Jurkat, Clone E6-1 (cell line): ENCODE data around the gene MYL7. TPM values are rescaled to one million over a fixed set of nuclear protein-coding genes. Genes with fewer than 3 reads are reported as not detected.
"Not testable (repeated sequence)": the region's sequence is repeated elsewhere in the genome, so short reads cannot be mapped to it uniquely, and the experiment has no call there.

Source experiments
- DNase-seq: peaks from one replicate; pipeline ENCODE4 v3.0.0-alpha.2; 2011; ENCODE audit warnings: low read depth, low spot score
- H3K4me3 ChIP-seq: 2 replicates; pipeline ENCODE4 v1.5.1; 2011; ENCODE audit warnings: mild to moderate bottlenecking, low read length, control low read depth, moderate library complexity
- polyA plus RNA-seq: library from polyadenylated mRNA; unstranded; fragments of >200 nt; gene quantifications from one replicate; pipeline ENCODE4 v1.2.1, GENCODE V29; 2012; ENCODE audit warnings: missing spikeins; ENCODE audit not compliant: insufficient read length, insufficient read depth

MYL7 gene, protein sequence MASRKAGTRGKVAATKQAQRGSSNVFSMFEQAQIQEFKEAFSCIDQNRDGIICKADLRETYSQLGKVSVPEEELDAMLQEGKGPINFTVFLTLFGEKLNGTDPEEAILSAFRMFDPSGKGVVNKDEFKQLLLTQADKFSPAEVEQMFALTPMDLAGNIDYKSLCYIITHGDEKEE
- polyA plus RNA-seq: not detected

DNA sequence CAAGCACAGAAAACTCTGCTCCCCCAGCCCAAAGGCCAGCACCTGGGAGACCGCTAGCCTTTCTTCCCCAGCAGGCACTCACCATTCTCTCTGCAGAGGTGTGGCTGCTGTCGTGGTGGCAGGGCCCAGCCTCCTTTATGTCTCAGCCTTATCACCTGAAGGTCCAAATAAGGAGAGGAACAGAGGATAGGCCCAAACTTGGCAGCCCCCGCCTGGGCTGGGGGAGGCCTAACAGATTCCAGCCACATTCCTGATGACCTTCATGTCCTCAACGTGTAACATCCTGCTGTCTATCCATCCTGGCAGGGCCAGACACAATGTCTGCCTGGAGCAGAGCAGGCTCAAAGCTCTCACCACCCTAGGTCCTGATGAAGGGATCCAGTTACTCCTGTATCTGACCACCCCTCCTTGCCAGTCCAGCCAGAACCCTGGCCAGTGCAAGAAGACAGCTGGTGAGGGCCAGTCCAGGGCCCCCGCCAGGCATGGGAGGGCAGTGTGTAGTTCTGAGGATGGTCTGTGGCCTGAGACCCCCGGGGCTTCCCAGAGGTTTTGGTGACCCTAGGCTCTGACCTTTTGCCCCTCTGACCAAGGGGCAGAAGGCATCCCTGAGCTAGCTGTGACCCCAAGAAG, at the start of gene MYL7:
MYL7 (minus strand) TSS at position 112 of the 630 bp plus-strand sequence; CDS start at position 85, 27 bp downstream.
- DNase-seq: no peak

DNA sequence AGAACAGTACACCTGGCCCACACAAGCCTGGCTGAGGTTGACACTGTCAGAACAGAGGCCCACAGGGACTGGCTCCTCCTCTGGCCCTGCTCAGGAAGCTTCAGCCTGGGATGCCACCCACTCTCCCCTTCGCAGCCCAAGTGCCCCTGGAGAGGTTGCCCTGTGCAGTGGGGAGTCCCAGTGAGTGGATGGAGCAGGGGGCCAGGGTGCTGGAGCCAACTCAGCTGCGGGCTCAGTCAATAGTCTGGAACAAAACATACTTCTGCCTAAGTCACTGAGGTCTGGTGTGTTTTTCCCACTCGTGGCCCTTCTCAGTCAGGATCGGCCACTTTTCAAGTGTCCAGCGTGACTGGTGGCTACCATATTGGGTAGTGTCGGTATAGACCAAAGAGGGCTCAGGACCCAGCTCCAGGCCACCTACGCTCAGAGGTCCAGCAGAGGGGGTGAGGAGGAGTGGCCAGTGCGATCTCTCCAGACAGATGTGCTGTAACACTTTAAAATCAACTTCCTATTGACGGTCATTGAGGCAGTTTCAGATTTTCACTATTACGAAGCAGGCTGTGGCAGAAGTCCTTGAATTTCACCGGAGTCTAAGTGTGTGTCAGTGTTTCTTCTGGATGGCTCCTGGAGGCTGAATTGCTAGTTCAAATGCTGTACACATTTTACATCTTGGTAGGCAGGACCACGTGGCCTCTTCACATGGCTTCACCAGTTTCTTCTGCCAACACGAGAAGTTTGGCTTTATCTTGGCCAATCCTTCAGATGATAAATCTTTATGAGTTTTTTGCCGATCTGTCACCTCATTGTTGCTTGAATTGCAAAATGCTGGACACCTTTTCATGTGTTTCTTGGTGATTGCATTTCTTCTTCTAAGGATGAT, 49.1 kb upstream of the MYL7 start:
- no peak for DNase-seq
- no peak overlapping the region for H3K4me3 ChIP-seq

More for the DNA sequence above, at the start of gene MYL7:
- no peak within 1 kb of the TSS for H3K4me3 ChIP-seq

DNA sequence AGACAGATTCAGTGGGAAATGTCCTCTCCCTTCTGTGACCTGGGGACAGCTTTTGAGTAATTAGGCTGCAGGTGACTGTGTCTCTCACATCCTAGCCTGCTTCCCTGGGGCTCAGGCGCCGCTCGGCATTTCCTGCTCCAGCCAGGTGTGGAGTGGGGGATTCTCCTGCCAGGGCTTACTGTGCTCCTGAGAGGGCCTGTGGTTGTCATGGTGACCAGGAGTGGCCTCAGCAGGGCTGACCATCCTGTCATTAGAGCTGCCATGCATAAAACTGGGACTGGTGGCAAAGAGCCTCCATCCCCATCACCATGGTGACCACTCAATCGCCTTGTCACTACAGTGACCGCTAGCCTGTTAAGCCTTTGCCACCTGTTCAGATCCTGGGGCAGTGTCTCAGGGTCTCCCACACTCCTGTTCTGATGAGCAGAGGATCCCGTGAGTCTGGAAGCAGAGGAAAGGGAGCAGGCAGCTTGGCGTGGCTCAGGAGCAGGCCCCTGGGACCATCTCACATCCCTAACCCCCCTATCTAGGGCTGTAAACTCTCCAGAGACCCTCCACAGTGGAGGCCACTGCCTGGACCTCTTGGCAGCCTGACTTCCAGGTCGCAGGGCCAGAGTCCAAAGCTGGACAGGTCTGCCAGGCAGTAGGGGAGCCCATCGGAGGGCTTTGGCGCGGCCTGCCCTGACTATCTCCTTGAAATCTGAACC, 48.3 kb upstream of the MYL7 start, which contains the start of gene GCK:
GCK (minus strand) TSS at position 154 of the 707 bp plus-strand sequence. CDS start 486 bp downstream, outside the sequence.
- no peak for DNase-seq
- H3K4me3 ChIP-seq: no peak within 1 kb of the TSS

DNA sequence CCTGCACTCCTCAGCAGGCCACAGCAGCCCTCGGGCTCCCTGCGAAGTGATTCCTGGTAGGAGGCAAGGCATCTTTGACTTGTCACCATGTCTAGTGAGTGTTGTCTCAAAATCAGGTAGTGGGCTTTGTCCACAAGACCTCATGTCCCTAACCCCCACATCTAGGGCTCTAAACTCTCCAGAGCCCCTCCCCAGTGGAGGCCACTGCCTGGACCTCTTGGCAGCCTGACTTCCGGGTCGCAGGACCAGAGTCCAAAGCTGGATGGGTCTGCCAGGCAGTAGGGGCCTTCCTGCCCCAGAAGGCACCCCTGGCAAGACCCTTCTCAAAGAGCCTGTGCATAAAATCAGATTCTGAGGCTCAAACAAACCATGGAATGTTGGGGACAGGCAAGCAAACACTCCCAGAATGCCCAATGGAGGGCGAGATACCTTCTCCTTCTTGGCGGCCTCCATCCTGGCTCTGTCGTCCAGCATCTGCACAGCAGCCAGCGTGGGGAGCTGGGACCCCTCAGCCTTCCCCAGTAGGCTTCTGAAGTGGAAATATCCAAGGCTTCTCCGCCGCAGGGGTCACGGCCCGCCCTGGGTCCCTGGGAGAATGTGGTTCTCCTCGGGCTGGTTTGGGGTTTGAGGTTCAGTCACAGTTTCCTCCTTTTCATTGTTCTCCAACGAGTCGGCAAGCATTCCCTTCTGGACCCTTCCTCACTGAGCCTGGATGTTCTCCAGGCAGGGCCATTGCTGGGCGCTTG, 47.5 kb upstream of the MYL7 start:
- no peak overlapping the region for H3K4me3 ChIP-seq
- DNase-seq: no peak

DNA sequence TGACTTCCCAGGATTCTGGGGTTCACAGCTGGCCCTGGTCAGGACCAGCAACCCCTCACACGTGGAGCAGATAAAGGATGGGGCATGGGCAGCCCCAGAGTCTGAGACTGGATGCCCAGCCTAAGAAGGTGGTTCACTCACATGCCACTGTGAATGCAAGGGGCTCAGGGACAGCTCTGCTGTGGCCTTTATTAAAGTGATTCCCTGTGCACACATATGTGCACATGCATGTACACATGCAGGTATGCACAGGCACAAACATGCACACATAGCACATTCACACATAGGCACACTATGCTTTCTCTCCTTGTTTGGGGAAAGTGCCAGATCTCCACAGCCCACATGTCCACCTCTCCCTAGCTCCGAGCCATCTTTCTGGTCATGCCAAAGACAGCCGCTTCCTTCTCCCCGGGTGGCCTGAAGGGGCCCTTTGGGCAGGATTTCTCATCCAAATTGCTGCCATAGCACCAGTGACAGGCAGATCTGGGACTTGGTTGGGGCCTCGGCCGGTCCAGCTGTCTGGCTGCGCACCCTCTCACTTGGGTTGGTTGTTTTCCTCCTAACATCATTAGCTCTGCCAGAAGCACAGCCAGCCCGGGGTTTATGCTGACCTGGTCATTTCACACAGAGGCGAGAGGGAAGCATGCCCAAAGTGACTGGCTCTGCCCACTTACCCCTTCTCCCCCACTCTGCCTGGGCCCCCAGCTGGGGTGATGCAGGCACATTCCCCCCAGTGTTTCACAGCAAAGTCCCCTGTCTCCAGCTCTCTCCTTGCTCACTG, 46.7 kb upstream of the MYL7 start:
- H3K4me3 ChIP-seq: no peak overlapping the region
- no peak for DNase-seq

DNA sequence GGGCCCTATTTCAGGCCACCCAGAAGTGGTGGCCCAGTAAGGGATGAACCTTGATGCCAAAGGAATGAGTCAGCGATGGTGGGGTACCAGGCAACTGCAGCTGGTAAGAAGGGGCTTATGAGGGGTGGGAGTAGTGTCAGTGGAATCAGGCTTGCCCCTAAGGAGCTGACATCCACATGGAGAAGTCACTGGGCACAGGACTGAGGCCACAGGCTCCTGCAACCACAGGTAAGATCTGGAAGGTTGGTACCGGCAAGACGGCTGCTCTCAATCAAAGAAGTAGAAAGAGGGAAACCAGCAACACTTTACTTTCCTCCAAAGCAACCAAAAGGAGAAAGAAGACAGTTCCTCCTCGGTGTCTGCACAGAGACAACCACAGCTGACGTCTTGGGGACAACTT, 45.6 kb upstream of the MYL7 start:
- no peak overlapping the region for H3K4me3 ChIP-seq
- DNase-seq: no peak

DNA sequence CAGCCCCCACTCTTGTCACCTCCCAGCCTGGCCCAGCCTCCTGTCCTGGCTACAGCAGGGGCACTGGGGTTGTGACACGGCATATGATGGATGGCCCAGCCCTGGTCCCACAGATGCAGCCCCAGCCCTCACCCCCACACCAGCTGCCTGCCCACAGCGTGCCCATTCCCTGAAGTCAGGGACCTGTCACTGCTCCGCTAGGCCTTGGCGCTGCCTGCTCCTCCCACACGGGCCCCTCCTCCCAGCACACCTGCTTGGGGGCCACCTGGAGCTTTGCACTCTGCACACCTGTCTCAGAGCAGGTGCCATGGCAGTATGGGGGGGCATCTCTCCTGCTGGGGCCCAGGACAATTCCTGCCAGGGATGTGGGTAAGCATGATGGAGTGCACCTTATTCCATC, 44.6 kb upstream of the MYL7 start:
- no peak overlapping the region for H3K4me3 ChIP-seq
- no peak for DNase-seq

DNA sequence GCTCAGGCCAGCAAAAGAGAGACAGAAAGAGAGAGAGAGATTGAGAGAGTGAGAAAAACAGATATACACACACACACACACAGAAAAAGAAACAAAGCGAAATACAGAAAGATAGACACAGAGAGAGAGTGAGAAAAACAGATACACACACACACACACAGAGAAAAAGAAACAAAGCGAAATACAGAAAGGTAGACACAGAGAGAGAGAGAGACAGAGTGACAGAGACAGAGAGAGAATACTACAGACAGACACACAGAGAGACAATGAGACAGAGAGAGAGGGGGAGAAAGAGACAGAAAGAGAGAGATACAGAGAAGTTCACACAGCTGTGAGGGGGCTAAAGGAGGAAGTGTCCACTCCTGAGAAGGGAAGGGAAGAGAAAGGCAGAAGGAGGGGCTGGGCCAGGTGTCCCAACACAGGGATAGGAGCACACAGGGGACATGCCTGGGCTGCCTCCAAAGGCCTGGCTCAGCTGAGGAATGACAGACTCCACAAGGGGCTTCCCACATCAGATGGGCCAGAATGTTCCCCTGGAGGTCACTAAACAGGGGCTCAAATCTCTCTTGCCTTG, 43.8 kb upstream of the MYL7 start:
- DNase-seq: no peak
- H3K4me3 ChIP-seq: no peak overlapping the region

DNA sequence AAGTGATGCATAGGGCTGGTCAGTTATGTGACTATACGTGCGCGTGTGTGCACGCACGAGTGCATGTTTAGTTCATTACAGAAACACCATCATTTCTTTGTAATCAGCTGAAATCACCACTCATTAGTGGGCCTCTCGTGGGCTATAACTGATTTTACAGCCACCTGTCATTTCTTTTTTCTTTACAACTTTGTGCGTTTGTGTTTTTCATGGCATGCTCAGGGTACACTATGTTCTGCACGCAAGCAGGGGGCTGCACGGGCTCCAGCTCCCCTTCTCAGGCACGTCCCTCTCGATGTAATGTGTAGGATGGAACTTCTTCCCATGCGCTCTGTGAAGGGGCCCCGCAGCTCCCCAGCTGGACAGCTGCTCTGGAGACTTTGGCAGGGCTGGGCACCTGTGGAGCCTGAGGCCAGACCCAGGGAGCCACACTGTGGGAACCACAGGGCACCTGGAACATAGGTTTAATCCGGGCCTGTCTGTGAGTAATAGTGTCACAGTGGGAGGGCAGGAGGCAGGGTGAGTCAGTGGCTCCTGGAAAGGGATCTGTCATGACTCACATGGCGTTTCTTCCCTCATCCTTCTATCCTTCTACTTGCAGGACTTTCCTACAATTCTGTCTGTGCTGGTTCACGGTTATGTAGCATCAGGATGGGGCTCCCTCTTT, 43.2 kb upstream of the MYL7 start:
- no peak overlapping the region for H3K4me3 ChIP-seq
- no peak for DNase-seq

DNA sequence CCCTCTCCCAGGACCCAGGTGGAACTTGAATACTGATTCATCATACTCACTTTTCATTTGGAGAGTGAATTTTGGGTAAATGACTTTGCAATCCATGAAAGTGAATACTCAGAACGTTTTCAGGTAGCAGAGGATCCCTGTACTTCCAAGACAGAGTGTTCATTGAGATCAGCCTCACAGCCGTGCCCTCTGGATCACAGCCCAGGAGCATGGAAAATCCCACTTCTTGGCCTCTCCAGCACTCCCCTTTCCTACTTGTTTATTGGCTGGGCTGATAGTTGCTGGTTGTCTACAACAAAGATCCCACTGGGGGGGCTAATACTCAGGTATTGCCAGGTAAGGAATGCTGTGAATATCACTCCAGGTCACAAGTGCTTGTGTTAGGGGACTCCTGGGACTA, 42.3 kb upstream of the MYL7 start:
- no peak overlapping the region for H3K4me3 ChIP-seq
- no peak for DNase-seq

DNA sequence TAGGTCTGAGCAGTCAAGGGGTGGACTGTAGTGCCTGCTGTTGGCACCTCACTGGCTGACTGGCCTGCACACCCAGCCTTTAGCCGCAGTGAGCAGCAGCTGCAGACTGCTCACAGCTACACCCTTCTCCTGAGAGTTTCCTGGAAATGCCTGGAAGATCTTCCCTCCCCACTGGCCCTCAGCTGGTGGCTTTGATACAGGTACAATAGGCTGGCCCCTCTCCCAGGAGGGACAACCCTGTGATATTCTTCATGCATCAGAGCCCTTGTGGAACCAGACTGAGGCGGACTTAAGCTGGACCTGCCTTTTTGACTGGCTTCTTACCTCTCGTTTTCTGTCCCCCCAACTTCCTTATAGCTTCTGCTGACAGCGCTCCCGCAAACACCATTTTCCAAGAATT, 41.7 kb upstream of the MYL7 start:
- DNase-seq: no peak
- no peak overlapping the region for H3K4me3 ChIP-seq

DNA sequence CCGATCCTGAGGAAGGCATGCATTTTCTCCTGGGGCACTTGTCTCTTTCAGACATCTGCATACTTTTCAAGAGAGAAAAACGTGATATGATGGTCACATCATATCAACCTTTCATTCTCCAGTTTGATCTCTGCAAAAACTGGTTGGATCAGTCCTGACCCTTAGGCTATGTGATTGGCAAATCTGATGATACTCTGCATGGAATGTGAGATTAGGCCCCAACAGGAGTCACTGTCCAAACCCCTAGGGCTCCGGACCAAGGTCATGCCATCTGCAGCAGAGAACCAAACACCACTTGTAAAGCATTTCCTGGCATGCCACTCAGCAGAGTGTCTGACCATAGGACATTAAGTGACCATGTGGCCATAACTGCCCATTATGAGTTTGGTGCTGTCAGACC, 39.5 kb upstream of the MYL7 start:
- no peak overlapping the region for H3K4me3 ChIP-seq
- no peak for DNase-seq

DNA sequence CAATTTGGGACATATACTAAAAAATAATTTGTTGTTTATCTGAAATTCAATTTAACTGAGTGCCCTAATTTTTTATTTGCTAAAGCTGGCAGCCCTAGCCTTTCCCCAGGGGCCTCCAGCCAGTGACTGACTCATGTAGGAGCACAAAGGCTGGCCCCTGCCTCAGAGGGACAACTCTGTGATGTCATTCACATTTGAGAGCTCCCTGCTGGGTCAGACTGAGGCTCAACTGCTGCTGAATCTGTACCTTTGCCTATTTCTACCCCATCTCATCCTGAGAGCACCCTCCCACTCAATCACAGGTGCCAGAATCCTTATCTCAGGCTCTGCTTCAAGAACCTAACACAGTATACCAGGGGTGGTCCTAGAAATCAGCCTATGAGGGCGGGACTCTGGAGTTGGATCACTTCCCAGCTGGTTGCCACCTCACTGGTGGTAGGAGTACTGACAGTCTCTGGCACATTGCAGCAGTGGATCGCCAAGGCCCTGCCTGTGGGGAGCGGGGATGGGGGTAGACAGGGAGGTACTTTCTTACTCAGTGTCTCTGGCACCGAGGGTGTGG, 36.5 kb upstream of the MYL7 start:
- no peak for DNase-seq
- H3K4me3 ChIP-seq: no peak overlapping the region

DNA sequence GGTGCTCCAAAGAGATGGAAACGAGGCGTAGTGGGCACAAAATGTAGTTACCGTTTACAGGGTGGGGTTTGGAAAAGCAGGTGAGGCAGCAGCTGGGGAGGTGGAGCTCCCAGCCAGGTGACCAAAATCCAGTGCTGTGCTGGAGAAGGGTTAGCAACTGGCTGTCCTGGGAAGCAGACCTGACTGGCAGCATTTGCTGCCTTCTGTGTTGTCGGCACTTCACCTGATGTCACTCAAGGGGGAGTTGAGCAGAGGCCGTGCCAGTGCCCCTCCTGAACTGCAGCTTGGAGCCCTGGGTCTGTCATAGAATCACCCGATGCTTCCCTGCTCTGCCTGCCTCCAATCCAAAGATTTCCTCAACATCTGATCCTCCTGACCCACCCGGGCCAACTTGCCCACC, 35.4 kb upstream of the MYL7 start:
- no peak for DNase-seq
- H3K4me3 ChIP-seq: no peak overlapping the region

DNA sequence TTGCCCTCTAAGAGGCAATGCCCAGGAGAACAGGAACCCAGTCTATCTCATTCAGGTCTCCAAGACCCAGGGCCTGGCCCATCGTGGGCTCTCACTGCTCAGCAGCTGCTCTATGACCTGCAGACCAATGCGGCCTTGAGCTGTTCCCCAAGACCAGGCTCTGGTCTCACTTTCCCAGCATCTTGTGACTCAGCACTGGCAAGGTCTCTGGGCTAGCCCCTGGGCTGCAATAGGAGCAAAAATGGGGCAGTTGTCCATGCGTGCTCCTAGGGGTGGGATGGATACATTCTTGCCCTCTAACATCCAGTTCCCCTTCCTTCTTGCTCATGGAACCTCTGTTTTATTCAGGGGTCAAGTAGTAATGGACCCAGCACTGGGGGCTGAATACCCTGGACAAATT, 34.6 kb upstream of the MYL7 start:
- DNase-seq: no peak

DNA sequence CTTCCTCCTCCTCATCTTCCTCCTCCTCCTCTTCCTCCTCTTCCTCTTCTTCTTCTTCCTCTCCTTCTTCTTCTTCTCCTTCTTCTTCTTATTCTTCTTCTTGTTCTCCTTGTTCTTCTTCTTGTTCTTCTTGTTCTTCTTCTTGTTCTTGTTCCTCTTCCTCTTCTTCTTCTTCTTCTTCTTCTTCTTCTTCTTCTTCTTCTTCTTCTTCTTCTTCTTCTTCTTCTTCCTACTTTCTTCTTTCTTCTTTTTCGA, 33.5 kb upstream of the MYL7 start:
- not testable (repeated sequence) for H3K4me3 ChIP-seq, DNase-seq

More for the DNA sequence above, 34.6 kb upstream of the MYL7 start:
- no peak overlapping the region for H3K4me3 ChIP-seq
